CD4-positive, alpha-beta T cell treated with Interleukin-1 beta for 1 hour (primary cell): ENCODE results near the gene TAAR2.
"Not testable (repeated sequence)": the region's sequence is repeated elsewhere in the genome, so short reads cannot be mapped to it uniquely, and the experiment has no call there.

Source experiments
- DNase-seq, 2 donors: peaks; one replicate each; pipeline ENCODE4 v3.0.0-alpha.2; 2020 to 2022

The TAAR2 gene

GRCh38 chr6:132612449-132613108 lies 11.5 kb downstream of the TAAR2 start:
- peak; percentile 6 to 14 for DNase-seq

GRCh38 chr6:132611616-132612015 lies 12.5 kb downstream of the TAAR2 start:
- no peak for DNase-seq

GRCh38 chr6:132607544-132608233 lies 16.4 kb downstream of the TAAR2 start:
- no peak for DNase-seq

- no peak for DNase-seq
Measured at GRCh38 chr6:132604635-132605152, 19.4 kb downstream of the TAAR2 start.

- DNase-seq, result not testable (repeated sequence)
Measured at GRCh38 chr6:132600900-132601299, 23.2 kb downstream of the TAAR2 start.

- DNase-seq, result no peak
Measured at GRCh38 chr6:132598473-132598872, 25.6 kb downstream of the TAAR2 start.

GRCh38 chr6:132596201-132596600 lies 27.9 kb downstream of the TAAR2 start:
- DNase-seq, result no peak

GRCh38 chr6:132592855-132593254 lies 31.2 kb downstream of the TAAR2 start:
- DNase-seq, result no peak

- DNase-seq, result no peak
Measured at GRCh38 chr6:132590362-132590761, 33.7 kb downstream of the TAAR2 start.

GRCh38 chr6:132589454-132589853 lies 34.6 kb downstream of the TAAR2 start, which contains the start of gene TAAR5:
TAAR5 (minus strand) TSS chr6:132589741; CDS start chr6:132589686, 55 bp downstream.
- no peak for DNase-seq

GRCh38 chr6:132587424-132587823 lies 36.7 kb downstream of the TAAR2 start:
- DNase-seq, result peak in 1 of 2 donors; percentile 1

GRCh38 chr6:132584698-132585097 lies 39.4 kb downstream of the TAAR2 start:
- no peak for DNase-seq

GRCh38 chr6:132571774-132572173 lies 52.3 kb downstream of the TAAR2 start:
- no peak for DNase-seq

GRCh38 chr6:132570221-132570777 lies 53.8 kb downstream of the TAAR2 start, which contains the start of gene TAAR6:
TAAR6 (plus strand) TSS chr6:132570322; CDS start chr6:132570322, 0 bp downstream.
- no peak for DNase-seq

GRCh38 chr6:132569170-132569569 lies 54.9 kb downstream of the TAAR2 start:
- DNase-seq, result no peak

- DNase-seq, result no peak
Measured at GRCh38 chr6:132568611-132569010, 55.5 kb downstream of the TAAR2 start.

- DNase-seq, result no peak
Measured at GRCh38 chr6:132567566-132567965, 56.5 kb downstream of the TAAR2 start.
